Stimulated activated naive CD8-positive, alpha-beta T cell treated with anti-CD3 and anti-CD28 coated beads, Interleukin-15, amount 100 ng/mL, for 72 hours (primary cell): ENCODE measurements around the gene LCP2.

Experiments used
- ATAC-seq: fragments of 150-1000 bp; cut with Tn5 transposase; 2 replicates; pipeline ENCODE4 v1.10.0; 2021; ENCODE audit warnings: mild to moderate bottlenecking, moderate library complexity
- DNase-seq, 2 donors: peaks; one replicate each; pipeline ENCODE4 v3.0.0; 2021 to 2022
- H3K27ac Mint-ChIP-seq, 2 donors: one replicate each; pipeline ENCODE4 v1.8.0; 2022; ENCODE audit warnings: mild to moderate bottlenecking in 2 of 2, mixed read lengths in 2 of 2, moderate library complexity in 2 of 2
- H3K27me3 Mint-ChIP-seq: one replicate; pipeline ENCODE4 v1.8.0; 2022; ENCODE audit warnings: mixed read lengths
- H3K4me1 Mint-ChIP-seq: one replicate; pipeline ENCODE4 v1.8.0; 2022; ENCODE audit warnings: mild to moderate bottlenecking, mixed read lengths
- H3K4me3 Mint-ChIP-seq, 2 donors: one replicate each; pipeline ENCODE4 v1.8.0; 2022; ENCODE audit warnings: mild to moderate bottlenecking in 2 of 2, mixed read lengths in 2 of 2, moderate library complexity in 1 of 2
- H3K9me3 Mint-ChIP-seq, 2 donors: one replicate each; pipeline ENCODE4 v1.8.0; 2022; ENCODE audit warnings: mixed read lengths in 2 of 2

The LCP2 gene

DNA sequence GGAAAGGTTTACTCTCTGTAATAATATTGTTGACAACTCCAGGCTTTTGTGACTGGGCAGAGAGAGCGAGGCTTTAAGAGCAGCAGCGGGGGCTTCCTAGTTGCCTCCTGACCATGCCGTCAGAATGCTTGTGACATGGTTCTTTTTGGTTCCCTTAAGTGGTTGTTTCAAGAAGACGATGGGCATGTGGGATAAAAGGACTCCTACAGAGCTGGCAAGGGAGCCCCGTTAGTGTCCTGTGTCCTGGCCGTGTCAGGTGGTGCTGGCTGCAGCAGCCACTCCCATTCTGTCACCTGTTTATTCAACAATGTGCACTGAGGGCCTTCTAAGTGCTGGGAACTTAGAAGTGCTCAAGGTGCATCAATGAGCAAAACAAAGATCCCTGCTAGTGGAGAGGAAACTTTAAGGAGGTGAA, 19.7 kb downstream of the LCP2 start:
- Mint-ChIP-seq H3K4me1 (peaks cover 100% of the 10 kb centered on the region), H3K27ac (peak overlapping the region; percentile 78 to 96), H3K4me3 (peak overlapping the region; percentile 68 to 79), H3K27me3 (no peaks in the 10 kb centered on the region), H3K9me3 (no peaks in the 10 kb centered on the region)
- no peak for ATAC-seq
- DNase-seq: no peak

DNA sequence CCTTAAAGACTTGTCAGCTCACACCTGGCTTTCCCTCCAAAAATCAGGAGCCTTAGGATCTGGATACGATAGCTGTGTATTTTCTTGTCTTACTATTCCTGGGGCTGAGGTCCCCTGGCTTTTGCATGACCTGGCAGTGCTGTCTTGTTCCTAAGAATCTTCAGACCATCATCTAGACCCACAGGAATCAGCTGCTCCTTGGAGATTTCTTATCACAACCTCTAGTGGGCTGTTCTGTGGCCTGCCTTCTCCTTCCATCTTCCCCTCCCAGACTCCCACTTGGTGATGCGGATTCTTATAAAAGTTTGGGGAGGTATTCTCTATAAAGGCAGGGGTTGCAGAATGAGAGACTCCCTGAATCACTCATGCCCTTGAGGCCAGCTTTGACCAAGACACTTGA, 21.4 kb downstream of the LCP2 start:
- DNase-seq: no peak
- Mint-ChIP-seq H3K27me3 (no peaks in the 10 kb centered on the region), H3K4me1 (peaks cover 99% of the 10 kb centered on the region), H3K4me3 (peak overlapping the region; percentile 58 to 79), H3K27ac (peak overlapping the region; percentile 91 to 95), H3K9me3 (no peaks in the 10 kb centered on the region)
- ATAC-seq: no peak

DNA sequence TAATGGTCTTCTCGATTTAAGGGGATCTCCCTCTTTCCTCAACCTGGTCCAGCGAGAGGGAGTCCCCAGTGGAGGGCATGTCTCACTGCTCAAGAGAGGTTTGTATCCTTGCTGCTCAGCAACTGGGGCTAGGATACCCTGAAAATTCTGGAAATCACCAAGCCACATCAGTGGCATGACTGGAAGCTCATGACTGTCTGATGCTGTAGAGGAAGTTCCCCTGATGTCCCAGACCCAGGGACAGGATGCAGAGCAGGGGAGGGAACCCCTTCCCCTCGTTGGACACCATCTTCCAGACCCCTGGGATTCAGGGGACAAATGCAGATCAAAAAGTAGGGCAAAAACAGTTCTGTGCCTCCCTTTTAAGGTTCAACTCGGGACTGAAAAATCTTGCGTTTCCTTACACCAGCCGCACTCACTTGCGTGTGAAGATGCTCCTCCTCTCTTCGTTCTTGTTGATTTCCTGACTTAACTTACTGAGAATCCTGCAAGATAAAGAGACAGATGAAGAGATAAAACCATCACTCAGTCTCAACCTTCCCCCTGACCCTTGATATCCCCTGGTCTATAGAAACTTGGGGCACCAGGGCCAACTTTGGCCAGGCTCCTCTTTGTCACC, 22.1 kb downstream of the LCP2 start:
- H3K27ac Mint-ChIP-seq: peak overlapping the region; percentile 91 to 95
- H3K27me3 Mint-ChIP-seq: no peaks in the 10 kb centered on the region
- H3K4me1 Mint-ChIP-seq: peaks cover 99% of the 10 kb centered on the region
- DNase-seq: peak in 1 of 2 donors; percentile 63
- H3K4me3 Mint-ChIP-seq: peak overlapping the region; percentile 58 to 79
- ATAC-seq: peak; percentile 4
- H3K9me3 Mint-ChIP-seq: no peaks in the 10 kb centered on the region

DNA sequence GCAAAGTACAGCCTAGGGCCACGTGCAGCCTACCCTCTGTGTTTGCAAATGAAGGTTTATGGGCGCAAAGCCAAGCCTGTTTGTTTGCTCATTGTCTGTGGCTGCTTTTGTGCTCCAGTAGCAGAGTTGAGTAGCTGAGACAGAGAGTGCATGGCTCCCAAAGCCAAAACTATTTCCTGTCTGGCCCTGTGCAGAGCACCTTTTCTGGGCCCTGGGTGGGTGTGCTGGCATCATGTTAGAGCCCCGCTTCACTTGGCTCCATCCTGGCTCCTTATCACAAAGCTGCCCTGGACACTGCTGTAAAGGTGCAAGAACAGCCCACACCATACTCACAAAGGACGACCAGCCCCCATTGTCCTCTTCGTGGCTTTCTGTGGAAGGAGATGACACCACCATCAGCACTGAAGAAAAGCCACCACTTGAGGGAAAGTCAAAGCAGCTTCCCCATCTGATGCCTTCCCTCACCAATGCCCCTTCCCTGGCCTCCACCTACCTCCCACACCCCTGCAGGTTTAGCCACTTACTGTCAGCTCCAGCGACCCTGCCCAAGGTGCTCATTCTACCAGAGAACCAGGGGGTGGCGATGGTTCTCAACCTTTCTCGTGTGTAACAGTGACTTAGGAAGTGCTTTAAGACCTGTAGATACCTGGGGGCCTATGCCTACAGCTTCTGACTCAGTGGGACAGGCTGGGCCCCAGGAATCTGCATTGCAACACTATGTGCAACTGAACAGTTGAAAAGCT, 23.4 kb downstream of the LCP2 start:
- H3K27ac Mint-ChIP-seq: peak overlapping the region; percentile 95
- DNase-seq: peak in 1 of 2 donors; percentile 61
- no peak for ATAC-seq
- no peaks in the 10 kb centered on the region for H3K9me3 Mint-ChIP-seq
- peak overlapping the region; percentile 74 to 79 for H3K4me3 Mint-ChIP-seq
- H3K4me1 Mint-ChIP-seq: peaks cover 99% of the 10 kb centered on the region
- no peaks in the 10 kb centered on the region for H3K27me3 Mint-ChIP-seq

DNA sequence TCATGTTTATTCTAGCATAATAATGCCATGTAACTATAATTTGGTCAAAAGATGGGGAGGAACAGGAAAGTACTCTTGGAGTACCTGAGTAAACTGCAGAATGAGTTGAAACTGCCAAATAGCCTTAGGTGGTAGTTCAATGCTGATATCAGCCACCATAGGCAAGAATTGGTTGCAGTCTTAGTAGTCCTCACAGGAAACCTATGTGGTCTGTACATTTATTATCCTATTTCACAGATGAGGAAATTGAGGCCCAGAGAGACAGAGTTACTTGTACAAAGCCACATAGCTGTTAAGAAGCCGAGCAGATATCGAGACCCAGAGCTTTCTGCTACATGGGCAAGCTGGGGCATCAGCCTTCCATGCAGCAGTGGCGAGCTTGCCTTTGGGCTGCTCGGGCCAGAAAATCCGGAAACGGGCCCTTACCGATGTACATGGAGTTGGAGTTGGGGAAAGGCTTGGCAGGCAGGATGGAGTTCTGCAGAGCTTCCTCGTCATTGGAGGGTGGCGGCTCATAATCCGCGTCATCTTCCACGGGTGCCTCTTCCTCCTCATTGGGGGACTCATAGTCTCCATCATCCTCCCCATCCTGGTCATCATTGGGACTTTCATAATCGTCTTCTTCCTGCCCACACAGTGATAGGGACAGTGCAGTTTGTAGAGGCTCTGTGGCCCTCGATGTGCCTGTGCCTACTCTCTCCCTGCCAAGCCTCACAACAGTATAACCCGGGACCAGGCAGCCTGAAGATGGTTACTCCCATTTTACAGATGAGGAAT, 27.1 kb downstream of the LCP2 start:
- ATAC-seq (no peak), DNase-seq (no peak)
- peak overlapping the region; percentile 39 to 52 for H3K4me3 Mint-ChIP-seq
- peaks cover 99% of the 10 kb centered on the region for H3K4me1 Mint-ChIP-seq
- no peaks in the 10 kb centered on the region for H3K27me3 Mint-ChIP-seq
- no peaks in the 10 kb centered on the region for H3K9me3 Mint-ChIP-seq
- peak overlapping the region; percentile 36 to 93 for H3K27ac Mint-ChIP-seq

DNA sequence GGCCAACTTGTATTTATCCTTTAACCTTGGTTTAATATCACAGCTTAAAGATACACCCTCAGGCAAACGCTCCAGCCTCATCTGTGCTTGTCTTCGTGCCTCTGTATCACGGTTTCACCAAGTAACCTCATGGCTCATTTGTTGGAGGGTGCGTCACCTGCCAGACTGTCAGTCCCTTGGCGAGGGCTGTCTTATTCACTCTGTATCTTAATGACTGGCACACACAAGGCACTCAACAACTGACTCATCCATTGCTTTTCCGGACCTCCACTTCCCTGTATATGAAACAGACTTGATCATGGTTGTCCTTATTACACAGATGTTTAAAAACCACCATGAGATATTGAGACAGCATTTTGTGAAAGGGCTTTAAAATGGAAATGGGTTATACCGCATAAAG, 28.0 kb downstream of the LCP2 start:
- Mint-ChIP-seq H3K27ac (peak overlapping the region in 1 of 2 donors; percentile 95), H3K27me3 (no peaks in the 10 kb centered on the region), H3K4me3 (peak overlapping the region; percentile 70 to 80), H3K4me1 (peaks cover 99% of the 10 kb centered on the region), H3K9me3 (no peaks in the 10 kb centered on the region)
- DNase-seq: peak in 1 of 2 donors; percentile 66
- peak; percentile 72 for ATAC-seq

DNA sequence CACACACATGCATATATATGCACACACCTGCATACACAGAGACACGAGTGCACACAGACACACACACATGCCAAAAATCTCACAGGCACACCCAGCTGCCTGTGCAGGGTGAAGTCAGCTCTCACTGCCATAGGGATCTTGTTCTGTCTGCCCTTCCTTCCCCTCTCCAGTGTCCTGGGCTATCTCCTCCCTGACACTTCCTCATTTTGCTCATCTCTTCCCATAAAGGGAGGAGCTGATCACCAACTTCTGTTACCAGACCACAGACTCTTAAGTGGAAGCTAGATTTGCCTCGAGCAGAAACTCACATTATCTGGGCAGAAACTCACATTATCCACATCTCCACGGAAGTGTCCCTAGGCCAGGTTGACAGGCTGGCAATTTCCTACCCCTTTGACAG, 28.7 kb downstream of the LCP2 start:
- no peaks in the 10 kb centered on the region for H3K9me3 Mint-ChIP-seq
- H3K27me3 Mint-ChIP-seq: no peaks in the 10 kb centered on the region
- no peak for DNase-seq

DNA sequence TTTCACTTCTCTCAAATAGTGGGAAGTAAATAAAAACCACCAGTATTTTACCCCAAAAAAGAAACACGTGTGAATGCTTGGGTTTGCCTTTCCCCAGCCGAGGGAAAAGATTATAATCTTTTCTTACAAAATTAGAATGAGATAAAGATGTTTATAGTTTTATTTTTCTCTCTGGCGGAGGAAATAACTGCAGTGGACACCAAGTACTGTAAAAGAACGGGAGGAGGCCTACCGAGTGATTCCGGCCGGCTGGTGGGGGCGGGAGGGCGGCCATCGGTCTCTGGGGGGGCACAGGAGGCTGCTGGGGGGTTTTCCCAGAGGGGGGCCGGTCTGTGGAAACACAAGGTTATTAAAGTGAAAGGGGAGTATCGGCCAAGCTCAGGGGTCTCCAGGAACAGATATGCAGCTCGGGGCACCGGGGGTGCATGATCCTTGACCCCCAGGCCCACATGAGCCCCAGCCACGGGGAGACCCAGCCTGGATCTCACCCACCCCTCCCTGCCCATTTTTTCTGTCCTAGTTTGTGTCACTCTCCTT, 29.4 kb downstream of the LCP2 start:
- ATAC-seq: no peak
- Mint-ChIP-seq H3K27ac (peak overlapping the region; percentile 63 to 92), H3K4me1 (peaks cover 99% of the 10 kb centered on the region), H3K4me3 (peak overlapping the region; percentile 70 to 80), H3K9me3 (no peaks in the 10 kb centered on the region), H3K27me3 (no peaks in the 10 kb centered on the region)
- no peak for DNase-seq

More for the DNA sequence above, 28.7 kb downstream of the LCP2 start:
- peak overlapping the region; percentile 92 to 95 for H3K27ac Mint-ChIP-seq
- peaks cover 99% of the 10 kb centered on the region for H3K4me1 Mint-ChIP-seq
- ATAC-seq: no peak
- peak overlapping the region; percentile 70 to 80 for H3K4me3 Mint-ChIP-seq

DNA sequence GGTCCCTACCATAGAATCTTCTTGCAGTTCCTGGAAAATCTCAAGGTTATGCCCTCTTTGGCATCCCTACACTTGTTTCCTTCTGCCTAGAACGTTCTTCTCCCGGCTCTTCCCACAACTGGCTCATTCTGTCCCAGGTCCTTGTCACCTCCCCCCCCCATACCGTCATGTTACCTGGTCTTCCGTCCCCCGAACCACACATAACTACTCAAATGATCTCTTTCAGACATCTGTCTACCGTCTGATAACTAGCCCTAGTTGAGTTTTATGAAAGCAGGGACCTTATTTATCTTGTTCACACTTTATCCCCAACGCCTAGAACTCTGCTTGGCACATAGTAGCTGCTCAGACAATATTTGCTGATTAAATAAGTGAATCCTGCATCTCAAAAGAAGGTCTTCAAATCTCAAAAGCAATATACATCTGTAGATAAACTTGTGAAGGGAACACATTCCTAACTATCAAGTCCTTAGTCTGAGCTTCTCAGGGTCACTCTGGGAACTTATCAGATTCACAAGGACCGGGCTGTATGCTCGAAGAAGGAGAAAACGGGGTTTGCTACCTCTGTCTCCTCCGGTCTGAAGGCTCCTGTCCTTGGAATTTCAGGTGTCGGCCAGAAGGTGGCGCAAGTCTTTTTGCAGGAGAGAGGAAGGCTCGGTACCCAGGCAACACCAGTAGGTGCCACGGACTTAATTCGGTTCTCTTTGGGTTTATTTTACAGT, 30.0 kb downstream of the LCP2 start:
- peak overlapping the region; percentile 60 to 86 for H3K27ac Mint-ChIP-seq
- H3K27me3 Mint-ChIP-seq: no peaks in the 10 kb centered on the region
- H3K4me3 Mint-ChIP-seq: peak overlapping the region; percentile 70 to 80
- DNase-seq (peak; percentile 74 to 81), ATAC-seq (peak; percentile 61)
- peaks cover 99% of the 10 kb centered on the region for H3K4me1 Mint-ChIP-seq
- no peaks in the 10 kb centered on the region for H3K9me3 Mint-ChIP-seq

DNA sequence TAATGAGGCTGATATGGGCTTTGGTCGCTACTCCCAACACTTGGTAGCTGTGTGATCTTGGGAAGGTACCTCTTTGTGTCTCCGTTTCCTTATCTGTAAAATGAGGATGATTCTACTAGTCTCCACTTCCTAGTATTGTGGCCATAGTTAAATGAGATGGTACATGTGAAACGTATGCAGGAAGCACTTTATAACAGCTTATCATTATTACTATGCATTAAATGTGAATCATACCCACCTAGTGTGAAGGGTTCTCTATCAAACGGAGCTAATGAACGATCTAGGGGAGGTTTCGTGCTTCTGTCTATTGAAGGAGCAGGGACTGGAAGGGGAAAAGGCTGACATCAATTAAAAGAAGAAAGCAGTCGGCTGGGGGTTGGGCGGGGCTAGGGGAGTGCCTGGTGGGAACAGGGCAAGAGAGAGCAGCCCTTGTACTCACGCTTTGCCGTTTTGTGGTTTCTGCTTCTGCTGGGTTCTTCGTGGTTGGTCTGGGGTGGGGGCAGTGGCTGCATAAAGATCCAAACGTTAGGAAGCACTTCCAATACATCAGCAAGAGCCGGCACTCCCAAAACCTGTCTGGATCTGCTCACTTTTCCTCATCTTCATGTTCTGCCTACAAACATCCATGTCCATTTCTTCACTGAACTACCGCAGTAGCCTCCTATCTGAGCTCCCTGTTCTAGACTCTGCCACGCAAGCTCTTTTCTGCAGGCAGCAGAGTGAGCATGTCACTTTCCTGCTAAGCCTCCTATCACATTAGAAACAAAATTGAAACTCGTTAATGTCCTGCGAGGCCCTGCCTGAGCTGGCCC, 30.8 kb downstream of the LCP2 start:
- Mint-ChIP-seq H3K27ac (peak overlapping the region; percentile 72 to 91), H3K27me3 (no peaks in the 10 kb centered on the region), H3K9me3 (no peaks in the 10 kb centered on the region), H3K4me3 (peak overlapping the region; percentile 70 to 80), H3K4me1 (peaks cover 100% of the 10 kb centered on the region)
- no peak for DNase-seq
- ATAC-seq: peak; percentile 73

DNA sequence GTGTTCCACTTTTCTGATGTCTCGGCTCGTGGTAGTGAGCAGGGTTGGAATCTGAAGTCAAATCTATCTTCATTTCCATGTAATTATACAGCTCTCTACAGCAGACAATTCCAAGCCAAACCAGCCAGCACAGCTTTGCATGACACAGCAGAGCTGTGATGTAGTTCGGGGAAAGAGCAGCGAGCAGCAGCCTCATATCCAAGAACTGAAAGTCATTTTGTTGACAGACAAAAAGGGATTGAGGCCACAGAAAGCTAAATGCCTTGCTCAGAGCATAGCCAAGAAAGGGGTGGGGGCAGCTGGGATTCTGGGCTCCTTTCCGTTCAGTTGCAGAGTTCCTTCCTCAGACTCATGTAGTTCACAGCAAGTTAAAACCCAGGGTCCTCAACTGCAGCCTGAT, 32.1 kb downstream of the LCP2 start:
- Mint-ChIP-seq H3K4me1 (peaks cover 99% of the 10 kb centered on the region), H3K27ac (no peak overlapping the region), H3K9me3 (no peaks in the 10 kb centered on the region), H3K4me3 (peak overlapping the region in 1 of 2 donors; percentile 7), H3K27me3 (no peaks in the 10 kb centered on the region)
- no peak for DNase-seq
- ATAC-seq: no peak

DNA sequence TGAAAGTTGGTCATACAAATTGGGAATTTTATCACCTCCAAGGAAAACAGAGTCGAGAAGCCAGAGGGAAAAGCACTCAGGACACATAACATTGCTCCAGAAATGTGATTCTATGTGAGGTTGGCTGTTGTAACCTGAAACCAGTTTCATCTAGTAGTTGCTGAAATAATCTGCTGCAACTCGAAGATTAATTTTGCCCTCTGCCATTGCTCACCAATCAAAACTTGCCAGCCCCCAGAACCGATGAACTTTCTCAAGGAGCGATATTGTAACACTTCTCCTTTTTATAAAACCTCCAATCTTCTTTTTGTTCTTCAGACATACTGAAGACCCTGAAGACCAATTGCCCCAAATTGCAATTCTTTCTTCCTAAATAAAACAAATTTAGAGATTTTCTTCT, 33.7 kb downstream of the LCP2 start:
- ATAC-seq (no peak), DNase-seq (no peak)
- H3K27me3 Mint-ChIP-seq: no peaks in the 10 kb centered on the region
- H3K4me3 Mint-ChIP-seq: peak overlapping the region in 1 of 2 donors; percentile 56
- H3K27ac Mint-ChIP-seq: peak overlapping the region; percentile 17 to 58
- peaks cover 96% of the 10 kb centered on the region for H3K4me1 Mint-ChIP-seq
- H3K9me3 Mint-ChIP-seq: no peaks in the 10 kb centered on the region

DNA sequence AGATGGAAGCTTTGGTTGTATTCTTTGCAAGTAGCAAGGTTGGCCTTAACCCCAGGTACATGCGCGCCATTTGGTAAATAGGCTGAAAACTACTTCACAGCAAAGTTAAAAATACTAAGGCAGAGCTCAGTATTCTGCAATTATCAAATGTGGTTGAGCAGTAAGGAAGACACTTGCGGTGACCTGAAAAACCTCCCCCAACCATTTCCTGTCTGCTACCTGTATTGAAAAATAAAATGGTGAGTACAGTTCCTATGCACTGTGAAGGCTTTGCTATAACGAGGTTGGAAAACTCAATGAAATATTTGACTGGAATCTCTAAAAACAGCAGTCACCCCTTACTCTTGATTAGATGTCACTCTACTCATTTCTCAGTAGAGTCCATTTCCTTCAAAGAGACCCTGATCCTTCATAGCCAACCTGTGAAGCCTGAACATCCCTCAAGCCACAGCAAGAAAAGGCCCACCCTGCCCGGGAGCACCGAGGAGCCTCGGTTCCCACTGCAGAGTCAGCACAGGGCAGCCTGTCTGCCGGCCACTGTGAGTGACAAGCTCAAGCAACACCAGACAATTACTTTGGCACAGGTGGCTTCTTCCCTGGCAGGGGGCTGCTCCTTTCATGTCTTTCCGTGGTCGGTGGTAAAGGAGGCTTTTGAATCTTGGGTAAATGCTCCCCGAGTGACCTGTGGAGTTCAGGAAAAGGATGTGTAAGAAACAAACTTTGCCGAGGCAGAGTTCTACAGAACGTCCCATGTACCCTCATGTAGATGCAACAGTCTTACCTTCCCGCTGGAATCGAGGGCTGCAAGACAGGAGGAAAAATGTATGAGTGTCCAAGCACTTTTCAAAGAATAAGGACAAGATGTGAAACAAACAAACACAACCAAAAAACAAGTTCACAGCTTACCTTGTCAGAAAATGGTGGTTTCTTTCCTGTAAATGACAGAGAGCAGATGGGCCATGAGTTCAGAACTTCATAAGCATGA, 35.2 kb downstream of the LCP2 start:
- H3K27me3 Mint-ChIP-seq: no peaks in the 10 kb centered on the region
- no peaks in the 10 kb centered on the region for H3K9me3 Mint-ChIP-seq
- ATAC-seq: peak; percentile 51
- DNase-seq: no peak
- peak overlapping the region; percentile 64 to 74 for H3K4me3 Mint-ChIP-seq
- peaks cover 92% of the 10 kb centered on the region for H3K4me1 Mint-ChIP-seq
- H3K27ac Mint-ChIP-seq: peak overlapping the region; percentile 85 to 93
